Calu3 (cell line): Measurements from ENCODE around the gene LDAH. TPM values are rescaled to one million over a fixed set of nuclear protein-coding genes. Genes with fewer than 3 reads are reported as not detected.

Experiments
- BruUV-seq: library from RNA; stranded (reverse); fragments of 400-500 nt; replicated peaks from 2 replicates; lab custom pipeline; 2021; lab: Mats Ljungman, UMichigan
- CTCF ChIA-PET: fragments of 300-600 bp; sonication (Branson Sonifier 250); formaldehyde crosslinking; loops from one replicate; lab custom pipeline; 2022; ENCODE audit warnings: antibody characterized with exemption; lab: Charles Lee
- DNase-seq: peaks from one replicate; pipeline ENCODE4 v3.0.0; 2022
- H3K27ac Mint-ChIP-seq: one replicate; pipeline ENCODE4 v1.8.0; 2022; ENCODE audit warnings: mixed read lengths; ENCODE audit not compliant: unreplicated experiment
- H3K27me3 Mint-ChIP-seq: one replicate; pipeline ENCODE4 v1.8.0; 2022; ENCODE audit warnings: mixed read lengths; ENCODE audit not compliant: unreplicated experiment
- H3K36me3 Mint-ChIP-seq: one replicate; pipeline ENCODE4 v1.8.0; 2022; ENCODE audit warnings: mild to moderate bottlenecking, moderate library complexity, mixed read lengths; ENCODE audit not compliant: insufficient read depth, unreplicated experiment
- H3K4me1 Mint-ChIP-seq: one replicate; pipeline ENCODE4 v1.8.0; 2022; ENCODE audit warnings: mild to moderate bottlenecking, low read depth, mixed read lengths; ENCODE audit not compliant: unreplicated experiment
- H3K4me3 Mint-ChIP-seq: one replicate; pipeline ENCODE4 v1.8.0; 2022; ENCODE audit warnings: mild to moderate bottlenecking, low read depth, moderate library complexity, mixed read lengths; ENCODE audit not compliant: unreplicated experiment
- H3K9me3 Mint-ChIP-seq: one replicate; pipeline ENCODE4 v1.8.0; 2022; ENCODE audit warnings: low read depth, mixed read lengths; ENCODE audit not compliant: unreplicated experiment
- CTCF ChIP-seq: fragments of 200-600 bp; IDR thresholded peaks from one replicate; pipeline ENCODE4 v1.8.0; 2022; ENCODE audit warnings: antibody characterized with exemption; ENCODE audit not compliant: unreplicated experiment
- intact Hi-C: fragments of 100-400 bp; cut with micrococcal nuclease; formaldehyde crosslinking; loops from one replicate; pipeline ENCODE4 v1.10.0; 2022; ENCODE audit not compliant: unreplicated experiment
- total RNA-seq: library from RNA; stranded (reverse); gene quantifications from 2 replicates; pipeline ENCODE4 v1.2.3, GENCODE V29; 2022

The LDAH gene
- total RNA-seq, 1 experiment from 2014 or later = 18.1 TPM

- Mint-ChIP-seq H3K27ac (no peak overlapping the region), H3K9me3 (no peaks in the 10 kb centered on the region), H3K36me3 (no peaks in the 10 kb centered on the region), H3K27me3 (no peaks in the 10 kb centered on the region), H3K4me3 (no peak overlapping the region), H3K4me1 (no peaks in the 10 kb centered on the region)
- BruUV-seq = no TSS peak
- CTCF ChIA-PET = no interaction called here
- TF ChIP-seq CTCF = no peak
- no peak for DNase-seq
- intact Hi-C loops = no loop called here
Observed at GRCh38 chr2:20737505-20737904, 85.4 kb downstream of the LDAH start.

GRCh38 chr2:20728114-20728758 is 94.7 kb downstream of the LDAH start:
- H3K4me3 Mint-ChIP-seq = no peak overlapping the region
- TF ChIP-seq CTCF = no peak
- no peaks in the 10 kb centered on the region for H3K27me3 Mint-ChIP-seq
- H3K4me1 Mint-ChIP-seq = peaks cover 21% of the 10 kb centered on the region
- no peak for DNase-seq
- intact Hi-C loops = no loop called here
- no peaks in the 10 kb centered on the region for H3K9me3 Mint-ChIP-seq
- no peak overlapping the region for H3K27ac Mint-ChIP-seq
- no TSS peak for BruUV-seq
- CTCF ChIA-PET = no interaction called here
- no peaks in the 10 kb centered on the region for H3K36me3 Mint-ChIP-seq

- Mint-ChIP-seq H3K4me3 (no peak overlapping the region), H3K27ac (no peak overlapping the region), H3K9me3 (no peaks in the 10 kb centered on the region), H3K36me3 (no peaks in the 10 kb centered on the region), H3K4me1 (peaks cover 21% of the 10 kb centered on the region), H3K27me3 (no peaks in the 10 kb centered on the region)
- CTCF ChIA-PET = no interaction called here
- TF ChIP-seq CTCF = no peak
- intact Hi-C loops = no loop called here
- BruUV-seq = no TSS peak
- DNase-seq = no peak
Observed at GRCh38 chr2:20726913-20727312, 96.0 kb downstream of the LDAH start.

- intact Hi-C loops = no loop called here
- CTCF ChIA-PET = no interaction called here
- Mint-ChIP-seq H3K27ac (no peak overlapping the region), H3K27me3 (no peaks in the 10 kb centered on the region), H3K9me3 (no peaks in the 10 kb centered on the region), H3K4me3 (no peak overlapping the region), H3K4me1 (peaks cover 19% of the 10 kb centered on the region), H3K36me3 (no peaks in the 10 kb centered on the region)
- TF ChIP-seq CTCF = no peak
- BruUV-seq = no TSS peak
- no peak for DNase-seq
Observed at GRCh38 chr2:20725782-20726181, 97.1 kb downstream of the LDAH start.
